CD4-positive, alpha-beta T cell treated with Interleukin-4 for 4 hours (primary cell): ENCODE results near the gene NUMB.

Experiments used
- DNase-seq: peaks from one replicate; pipeline ENCODE4 v3.0.0-alpha.2; 2020

The NUMB gene

DNA sequence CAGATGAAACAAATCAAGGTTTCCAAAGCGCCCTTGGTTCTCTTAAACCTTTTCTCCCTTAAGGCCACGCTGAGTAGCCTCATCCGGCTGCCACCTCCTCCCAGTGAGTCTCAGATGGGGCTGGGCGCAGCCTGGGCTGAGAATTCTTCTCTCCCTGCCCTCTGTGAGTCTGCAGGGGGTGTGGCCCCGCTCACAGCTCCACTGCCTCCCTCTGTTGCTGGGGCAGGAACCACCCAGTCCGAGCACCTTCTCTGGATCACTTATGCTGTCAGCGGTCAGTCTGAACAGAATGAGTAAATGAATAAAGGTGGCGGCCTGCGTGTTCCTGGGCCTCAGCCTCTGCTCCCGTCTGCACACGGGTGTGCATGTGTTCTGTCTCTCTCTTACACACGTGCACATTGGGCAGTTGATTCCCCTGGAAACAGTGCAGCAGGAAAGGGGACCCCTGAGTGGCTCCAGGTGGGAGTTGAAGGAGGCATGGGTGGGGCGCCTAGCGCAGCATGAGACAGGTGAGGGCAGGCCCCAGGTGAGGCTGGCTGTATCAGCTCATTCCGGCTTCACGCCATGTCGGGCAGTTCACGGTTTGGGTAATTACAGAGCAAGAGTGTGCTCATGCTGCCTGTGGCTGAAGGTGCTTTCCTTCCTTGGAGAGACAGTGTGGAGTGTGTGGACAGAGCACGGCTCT, 216.7 kb downstream of the NUMB start:
- no peak for DNase-seq

DNA sequence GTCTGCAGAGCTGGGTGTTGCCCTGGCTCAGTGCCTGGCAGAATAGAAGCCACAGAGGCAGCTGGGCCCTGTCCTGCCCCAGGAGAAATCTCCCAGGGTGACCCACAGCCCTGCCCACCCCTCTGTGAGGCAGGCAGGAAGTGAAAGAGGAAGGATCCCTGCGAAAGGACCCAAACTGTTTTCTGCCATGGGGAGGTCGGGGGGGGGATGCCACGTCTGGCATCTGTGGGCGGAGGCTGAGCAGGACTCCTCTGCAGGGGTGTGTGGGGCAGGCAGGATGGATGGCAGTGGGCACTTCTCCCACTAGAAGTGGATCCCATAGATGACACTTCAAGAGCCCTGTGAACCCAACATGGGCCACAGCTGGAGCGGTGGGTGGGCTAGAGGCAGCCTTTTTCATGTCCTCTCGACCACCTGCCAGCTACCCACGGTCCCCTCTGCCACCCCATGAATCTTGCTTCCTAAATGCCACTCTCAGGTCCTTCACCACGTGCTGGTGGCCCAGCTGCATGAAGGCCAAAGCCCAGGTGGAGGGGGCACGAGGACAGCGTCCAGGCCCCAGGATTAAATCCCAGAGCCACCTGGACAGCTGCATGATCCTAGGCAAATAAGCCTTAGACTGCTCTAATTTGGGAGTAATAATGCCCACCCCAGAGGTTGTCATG, 217.4 kb downstream of the NUMB start:
- DNase-seq = no peak

DNA sequence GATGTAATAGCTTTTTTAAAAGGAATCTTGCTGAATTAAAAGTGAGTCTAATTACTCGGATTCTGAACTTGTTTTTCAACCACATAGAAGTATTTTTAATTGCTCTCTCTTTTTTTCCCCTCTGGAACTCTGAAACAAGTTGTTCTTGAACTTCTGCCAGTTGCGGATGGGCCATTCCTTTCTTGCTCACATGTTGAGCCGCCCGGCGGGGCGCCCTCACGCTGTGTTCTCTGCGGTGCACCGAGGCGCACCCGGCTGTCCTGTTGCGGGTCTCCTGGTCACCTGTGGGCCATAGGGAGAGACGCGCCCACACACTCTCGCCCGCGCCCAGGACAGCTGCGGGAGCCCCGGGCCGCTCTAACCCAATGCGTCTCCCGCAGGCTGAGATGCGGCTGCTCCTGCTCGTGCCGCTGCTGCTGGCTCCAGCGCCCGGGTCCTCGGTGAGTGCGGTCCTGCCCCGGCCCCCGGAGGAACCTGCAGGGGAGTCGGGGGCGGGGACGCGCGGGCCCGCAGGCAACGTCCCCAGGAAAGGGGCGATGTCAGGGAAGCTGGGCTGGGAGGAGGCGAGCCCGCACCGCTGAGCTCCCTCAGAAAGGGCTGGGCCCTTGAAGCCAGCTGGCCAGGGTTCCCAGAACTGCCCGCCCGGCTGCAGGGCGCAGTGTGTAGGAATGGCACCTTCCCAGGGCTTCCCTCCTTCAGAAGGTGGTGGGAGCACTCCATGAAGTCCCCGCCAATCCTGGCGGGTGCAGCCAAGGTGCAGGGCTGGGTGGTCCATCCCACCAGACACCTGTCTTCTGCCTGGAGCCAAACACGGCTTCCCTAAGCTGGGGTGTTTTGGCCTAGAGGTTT, 218.7 kb downstream of the NUMB start:
- no peak for DNase-seq

DNA sequence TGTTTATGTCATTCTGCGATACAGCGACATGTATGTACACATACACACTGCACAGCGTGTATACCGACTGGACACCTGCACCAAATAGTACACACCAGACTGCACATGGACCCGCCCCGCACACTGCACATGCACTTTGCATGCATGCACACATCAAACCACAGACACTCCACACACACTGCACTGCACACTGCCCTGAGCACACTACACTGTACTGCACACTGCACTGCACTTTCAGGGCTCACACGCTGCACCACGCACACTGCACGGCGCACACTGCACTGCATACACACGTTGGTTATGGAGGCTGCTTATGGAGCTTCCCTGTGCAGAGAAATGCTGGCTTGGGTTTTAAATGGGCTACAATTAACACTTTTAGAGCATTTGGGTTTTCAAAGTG, 219.4 kb downstream of the NUMB start:
- no peak for DNase-seq

DNA sequence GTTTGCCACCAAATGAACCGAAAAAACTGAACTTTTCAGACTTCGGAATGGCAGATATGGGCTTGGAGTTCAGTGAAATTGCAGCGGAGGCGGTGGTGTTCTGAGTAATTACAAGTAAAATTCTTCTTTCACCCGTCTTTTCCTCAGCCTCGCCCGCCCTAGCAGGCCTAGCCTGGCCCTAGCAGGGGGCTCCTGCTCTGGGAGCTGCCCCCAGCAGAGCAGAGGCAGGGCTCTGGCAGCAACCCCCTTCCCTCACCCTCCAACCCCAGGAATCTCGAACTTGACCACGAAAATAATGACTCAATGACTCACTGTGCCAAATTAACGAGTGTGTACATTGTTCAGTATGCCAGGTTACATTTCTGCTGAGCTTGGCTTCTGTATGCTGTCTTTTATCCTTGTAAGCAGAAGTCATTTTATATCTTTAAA, 219.9 kb downstream of the NUMB start:
- DNase-seq = no peak

DNA sequence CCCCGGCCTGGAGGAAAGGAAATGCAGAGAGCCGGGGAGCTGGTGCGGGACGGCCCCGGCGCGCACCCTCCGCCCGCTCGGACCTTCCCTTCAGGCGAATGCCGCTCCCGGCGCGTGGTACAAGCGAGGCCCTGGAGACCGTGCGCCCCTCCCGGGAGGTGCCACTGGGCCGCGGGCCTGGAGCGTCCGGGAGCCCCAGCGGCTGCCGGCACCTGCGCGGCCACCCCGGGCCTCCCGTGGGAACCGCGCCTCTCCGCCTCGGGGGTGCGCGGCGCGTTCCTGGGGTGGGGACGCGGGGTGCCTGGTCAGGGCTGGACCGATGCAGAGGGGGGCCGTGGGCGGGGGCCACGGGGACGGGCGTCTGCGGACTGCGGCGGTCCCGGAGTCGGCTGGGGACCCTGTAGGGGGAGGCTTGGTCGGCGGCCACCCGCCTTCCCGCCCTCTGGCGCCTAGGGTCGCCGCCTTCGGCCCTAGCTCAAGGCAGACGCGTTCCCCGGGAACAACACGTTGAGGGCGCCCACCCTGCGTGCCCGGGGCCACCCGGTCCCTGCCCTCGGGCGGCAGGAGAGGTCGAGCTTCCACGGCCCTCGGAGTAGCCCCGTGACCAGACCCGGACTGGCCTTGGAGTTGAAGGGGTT, 220.4 kb downstream of the NUMB start:
- DNase-seq = no peak

DNA sequence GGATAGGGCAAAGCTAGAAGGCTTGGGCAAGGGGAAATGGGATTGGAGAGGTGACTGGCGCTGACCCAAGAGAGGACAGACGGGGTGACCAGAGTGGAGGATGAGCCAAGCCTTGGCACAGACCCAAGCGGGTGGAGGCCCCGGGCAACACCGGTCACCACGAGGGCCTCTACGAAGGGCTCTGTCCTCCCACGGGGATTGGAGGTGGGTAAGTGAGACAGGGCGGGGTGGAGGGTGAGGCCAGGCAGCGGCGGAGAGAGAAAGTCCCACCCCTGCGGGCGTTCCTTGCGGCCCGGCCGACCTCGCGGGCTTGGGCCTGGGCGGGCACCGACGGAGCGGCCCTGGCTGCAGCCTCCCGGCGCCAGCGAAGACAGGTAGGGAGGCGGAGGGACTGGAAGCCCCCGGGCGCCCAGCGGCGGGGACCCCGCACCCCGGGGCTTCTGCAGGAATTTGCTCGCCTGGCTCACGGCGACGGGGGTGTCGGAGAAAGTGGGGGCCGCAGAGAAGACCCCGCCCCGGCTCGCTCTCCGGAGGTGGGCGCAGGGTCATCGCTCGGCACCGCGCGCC, 221.0 kb downstream of the NUMB start, which contains the start of gene PAPLN:
Gene PAPLN, plus strand, starts transcription at position 288 of the 567 bp plus-strand sequence. CDS start 2,273 bp downstream, outside the sequence.
- no peak for DNase-seq

DNA sequence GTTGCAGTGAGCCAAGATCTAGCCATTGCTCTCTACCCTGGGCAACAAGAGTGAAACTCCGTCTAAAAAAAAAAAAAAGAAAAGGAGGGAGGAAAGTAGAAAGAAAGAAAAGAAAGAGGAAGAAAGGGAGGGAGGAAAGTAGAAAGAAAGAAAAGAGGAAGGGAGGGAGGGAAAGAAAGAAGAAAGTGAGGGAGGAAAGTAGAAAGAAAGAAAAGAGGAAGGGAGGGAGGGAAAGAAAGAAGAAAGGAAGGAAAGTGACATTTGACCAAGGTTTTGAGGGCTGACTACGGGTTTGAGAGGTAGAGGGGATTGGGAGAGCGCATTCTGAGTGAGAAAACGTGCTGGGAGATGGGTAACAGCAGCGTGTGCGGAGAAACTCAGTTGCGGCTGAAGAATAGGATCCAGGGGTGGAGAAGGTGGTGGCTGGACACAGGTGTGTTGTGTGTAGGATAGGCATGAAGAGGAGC, 221.6 kb downstream of the NUMB start:
- no peak for DNase-seq

DNA sequence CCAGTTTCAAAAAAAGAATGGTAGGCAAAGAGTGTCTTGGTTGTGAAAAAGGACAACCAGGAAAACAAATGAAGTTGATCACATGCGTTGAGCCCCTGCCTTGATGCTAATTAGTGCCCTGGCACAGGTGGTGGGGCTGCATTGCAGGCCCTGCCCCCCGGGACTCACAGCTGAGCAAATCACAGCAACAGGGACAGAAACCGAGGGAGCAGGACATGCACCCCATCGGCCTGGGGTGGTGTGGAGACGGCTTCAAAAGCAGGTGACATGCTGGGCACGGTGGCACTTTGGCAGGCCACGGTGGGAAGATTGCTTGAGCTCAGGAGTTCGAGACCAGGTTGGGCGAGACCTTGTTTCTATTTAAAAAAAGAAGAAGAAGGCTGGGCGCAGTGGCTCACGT, 222.2 kb downstream of the NUMB start:
- DNase-seq = no peak

DNA sequence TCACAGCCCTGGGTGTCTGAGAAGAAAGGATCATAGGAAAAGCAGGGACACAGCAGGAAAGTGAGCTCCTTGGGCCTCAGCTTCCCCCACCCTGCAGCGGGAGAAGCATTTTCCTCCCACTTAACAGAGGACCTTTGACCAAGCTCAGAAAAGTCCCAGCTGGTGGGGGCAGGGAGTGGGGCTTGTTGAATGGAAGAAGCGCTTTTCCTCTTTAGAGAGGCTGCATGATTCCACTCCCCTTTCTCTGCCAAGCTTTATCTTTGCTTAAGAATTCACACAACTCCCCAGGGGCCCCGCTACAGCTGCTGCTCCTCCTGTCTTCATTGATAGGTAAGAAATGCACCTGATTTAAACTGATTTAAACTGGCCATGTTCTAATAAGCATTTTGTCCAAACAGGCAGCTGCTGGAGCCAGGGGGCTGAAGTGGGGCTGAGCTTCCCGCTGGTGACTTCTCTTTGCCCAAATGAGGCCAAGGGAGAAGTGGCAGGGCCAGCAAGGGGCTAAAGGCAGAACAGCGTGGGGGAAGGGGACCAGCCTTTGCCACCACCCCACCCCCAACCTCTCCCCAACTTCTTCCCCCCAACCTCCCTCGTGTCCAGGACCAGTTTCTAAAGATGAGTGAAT, 222.7 kb downstream of the NUMB start:
- no peak for DNase-seq

DNA sequence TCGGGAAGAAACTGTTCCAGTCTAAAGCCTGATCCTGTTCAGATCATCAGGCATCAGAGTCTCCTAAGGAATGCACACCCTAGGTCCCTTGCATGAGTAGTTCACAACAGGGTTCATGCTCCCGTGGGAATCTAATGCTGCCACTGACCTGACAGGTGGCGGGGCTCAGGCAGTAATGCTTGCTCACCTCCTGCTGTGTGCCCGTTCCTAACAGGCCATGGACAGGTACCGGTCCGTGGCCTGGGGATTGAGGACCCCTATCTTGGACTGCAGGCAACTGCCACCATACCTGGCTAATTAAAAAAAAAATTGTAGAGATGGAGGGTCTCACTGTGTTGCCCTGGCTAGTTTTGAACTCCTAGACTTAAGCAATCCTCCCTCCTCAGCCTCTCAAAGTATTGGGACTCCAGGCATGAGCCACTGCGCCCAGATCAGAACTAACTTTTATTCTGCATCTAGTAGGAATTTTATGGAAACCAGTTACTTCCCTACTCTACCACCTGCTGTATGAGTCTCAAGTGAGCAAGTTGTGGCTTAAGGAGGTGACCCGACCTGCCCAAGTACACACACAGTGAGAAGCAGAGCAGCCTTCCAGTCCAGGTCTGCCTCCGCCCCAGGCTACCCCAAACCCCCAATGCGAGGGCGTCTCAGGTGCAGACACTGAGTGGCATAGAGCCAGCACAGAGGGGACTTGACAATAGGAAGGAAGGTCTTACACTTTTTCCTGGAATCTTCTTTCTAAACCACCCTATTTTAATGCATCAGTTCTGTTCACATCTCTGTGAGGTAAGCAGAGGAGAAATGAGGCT, 223.6 kb downstream of the NUMB start:
- no peak for DNase-seq

DNA sequence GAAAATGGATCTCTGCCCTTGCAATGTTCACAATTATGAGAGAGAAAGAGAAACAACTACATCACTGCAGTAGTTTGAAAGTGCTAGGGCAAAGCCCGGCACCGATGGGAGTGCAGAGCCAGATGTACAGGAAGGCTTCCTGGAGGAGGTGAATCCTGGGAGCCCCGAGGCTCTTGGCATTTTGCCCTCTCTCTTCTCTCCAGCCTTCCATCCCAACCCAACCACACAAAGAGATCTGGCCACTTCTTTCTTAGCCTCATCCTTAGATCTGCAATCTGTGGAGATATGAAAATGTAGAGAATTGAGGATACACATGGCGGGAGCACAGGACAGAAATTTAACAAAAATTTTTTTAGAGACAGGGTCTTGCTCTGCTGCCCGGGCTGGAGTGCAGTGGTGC, 224.3 kb downstream of the NUMB start:
- DNase-seq = no peak

DNA sequence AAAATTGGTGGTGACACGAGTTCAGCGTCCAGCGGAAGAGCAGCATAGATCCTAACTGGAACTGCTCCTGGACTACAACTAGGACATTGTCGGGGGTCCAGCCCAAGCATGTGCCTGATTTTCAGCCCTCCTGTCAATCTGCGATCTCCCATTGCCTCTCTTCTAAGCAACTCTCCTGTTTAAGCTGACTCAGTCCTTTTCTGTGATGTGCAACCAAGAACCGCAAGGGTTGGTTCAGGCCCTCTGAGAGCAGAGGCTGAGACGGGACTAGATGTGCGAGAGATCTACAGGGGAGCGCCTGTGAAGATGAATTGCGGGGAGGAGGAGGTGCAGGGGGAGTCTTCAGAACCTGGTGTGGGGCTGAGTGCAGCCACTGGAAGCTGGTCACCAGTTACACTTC, 224.8 kb downstream of the NUMB start:
- DNase-seq = no peak

DNA sequence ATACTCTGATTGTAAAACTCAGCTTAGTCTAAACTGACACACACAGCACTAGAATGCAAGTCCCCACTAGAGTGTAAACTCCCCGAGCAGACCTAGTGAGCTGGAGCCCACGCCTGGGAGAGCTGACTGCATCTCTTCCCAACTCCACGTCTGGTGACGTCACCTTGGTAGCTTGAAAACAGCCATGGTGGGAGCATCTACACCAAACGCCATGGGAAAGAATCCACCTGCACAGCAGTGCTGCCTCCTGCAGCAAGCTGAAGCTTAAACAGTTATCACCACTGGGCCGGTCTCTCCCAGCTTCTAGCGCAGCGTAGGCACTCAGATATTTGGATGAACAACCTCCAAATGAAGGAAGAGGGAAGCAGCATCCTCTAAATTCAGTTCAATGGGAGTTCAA, 225.4 kb downstream of the NUMB start:
- no peak for DNase-seq

DNA sequence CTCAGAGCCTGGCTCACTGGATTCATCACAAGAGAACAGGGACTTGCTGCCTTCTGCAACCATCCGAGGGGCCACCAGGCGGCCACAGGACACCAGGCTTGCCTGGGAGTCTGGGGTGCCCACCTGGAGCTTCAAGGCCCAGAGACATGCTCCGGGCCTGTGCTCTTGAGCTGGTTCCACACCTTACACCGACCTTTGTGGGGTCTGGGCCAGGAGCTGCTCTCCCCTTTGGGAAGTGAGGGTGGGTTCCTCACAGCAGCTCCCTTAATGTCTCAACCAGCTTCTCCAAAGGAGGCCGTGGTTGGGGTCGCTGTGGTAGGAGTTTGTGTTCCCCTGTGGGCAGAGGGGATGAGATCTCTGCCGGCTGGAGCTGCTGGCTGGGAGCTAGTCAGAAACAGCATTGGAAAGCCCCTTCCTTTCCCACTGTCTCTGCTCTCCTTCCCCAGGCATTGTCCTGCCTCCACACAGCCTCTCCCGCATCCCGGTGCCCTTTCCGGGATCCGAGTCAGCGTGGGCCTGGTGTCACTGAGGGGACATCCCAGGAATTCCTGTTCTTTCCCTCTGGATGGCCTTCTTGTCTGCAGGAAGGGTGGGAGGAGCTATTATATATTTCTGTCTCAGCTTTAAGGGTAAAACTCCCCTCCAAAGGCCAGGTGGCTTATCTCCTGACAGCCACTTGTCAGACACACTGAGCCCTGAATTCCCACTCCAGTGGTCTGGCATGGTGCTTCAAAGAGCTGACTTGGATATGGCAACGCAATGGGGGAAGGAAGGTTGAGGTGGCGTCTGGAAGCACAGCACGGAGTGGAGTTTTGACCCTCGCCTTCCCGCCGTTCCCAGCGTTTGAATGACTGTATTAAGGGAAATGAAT, 226.1 kb downstream of the NUMB start:
- DNase-seq = no peak

DNA sequence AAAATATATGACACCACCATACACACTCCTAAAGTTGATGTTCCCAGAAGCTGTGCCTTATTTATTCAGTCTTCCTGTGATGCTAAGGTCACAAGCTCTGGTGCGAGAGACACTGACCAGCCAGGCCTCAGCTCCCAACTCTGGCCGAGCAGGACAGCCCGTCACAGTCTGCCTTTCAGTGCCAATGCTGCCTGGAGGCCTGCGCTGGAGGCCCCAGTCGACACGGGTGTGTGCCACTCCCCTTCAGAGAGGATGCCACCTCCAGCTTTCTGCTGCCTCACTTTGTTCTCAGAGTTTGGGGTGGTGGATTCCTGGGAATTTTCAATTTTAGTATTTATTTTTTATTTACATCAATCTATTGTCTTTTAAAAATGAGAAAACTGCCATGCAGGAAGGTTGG, 228.3 kb downstream of the NUMB start:
- DNase-seq = no peak

DNA sequence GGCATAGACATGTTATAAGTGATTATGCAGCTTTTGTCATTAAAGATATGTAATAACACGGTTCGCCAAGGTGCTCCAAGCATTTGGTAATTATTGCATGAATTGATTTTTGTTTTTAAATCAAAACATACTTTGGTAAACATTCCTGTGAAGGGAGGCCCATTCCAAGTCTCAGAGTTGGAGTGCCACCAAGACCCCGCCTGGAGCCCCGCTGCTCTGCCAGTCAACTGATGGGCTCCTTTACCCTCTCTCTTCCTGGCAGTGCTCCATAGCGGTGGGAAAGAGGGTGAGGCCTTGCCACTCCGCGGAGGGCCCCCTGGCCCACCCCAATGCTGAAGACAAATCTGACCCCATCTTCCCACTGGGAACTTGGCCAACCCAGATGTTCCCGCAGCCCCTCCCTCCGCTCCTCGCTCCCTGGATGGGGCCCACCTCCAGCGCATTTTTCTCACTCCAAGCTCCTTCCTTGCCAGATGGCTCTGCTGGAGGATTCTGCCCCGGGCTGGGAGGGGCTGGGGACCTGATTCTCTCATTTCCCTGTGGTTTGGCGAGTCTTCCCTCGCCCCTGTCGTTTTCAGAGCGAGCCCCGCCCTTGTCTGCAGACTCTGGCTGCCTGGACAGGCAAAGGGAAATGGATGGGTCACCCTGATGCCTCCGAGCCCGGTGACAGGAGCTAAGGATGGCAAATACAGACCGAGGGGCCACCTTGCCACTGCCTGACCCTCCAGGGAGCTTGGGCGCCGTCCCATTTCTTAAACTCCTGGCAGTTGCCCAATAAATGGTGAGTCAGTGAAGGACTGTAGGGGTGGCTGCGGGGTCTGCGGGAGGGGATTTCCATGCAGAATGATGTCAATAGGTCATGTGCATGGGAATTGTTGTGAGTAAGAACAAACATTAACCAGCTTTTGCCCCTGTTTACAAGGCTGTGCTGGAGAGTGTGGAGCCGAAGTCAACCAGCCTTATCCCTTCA, 230.2 kb downstream of the NUMB start:
- no peak for DNase-seq

DNA sequence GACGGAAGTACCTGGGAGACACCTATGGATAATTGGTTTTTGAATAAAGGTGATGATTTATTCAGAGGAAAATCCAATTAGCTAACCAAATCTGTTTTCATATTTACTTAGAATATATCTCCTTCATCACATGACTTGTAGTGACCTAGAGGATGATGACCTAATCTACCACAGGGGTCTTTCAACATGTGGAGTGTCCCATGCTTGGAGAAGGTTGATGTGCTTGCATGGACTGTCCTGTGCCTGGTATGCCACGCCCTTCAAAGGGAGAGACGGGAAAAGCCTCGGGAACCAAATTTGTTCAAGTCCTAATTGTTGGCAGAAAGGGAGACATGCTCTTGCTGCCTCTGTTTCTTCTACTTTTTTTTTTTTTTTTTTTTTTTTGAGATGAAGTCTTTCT, 232.8 kb downstream of the NUMB start:
- DNase-seq = no peak
